Suprapubic skin (tissue), 4 donors: ENCODE measurements around the gene RBM19. TPM values are rescaled to one million over a fixed set of nuclear protein-coding genes. Genes with fewer than 3 reads are reported as not detected.

Source experiments
- DNase-seq, 2 donors: peaks; one replicate each; pipeline ENCODE4 v3.0.0-alpha.2; 2019; ENCODE audit warnings: low spot score in 2 of 2
- H3K27ac ChIP-seq: fragments of 200-600 bp; sonication (generic); one replicate; pipeline ENCODE4 v1.5.1; 2019
- H3K27me3 ChIP-seq: fragments of 200-600 bp; sonication (generic); one replicate; pipeline ENCODE4 v1.5.1; 2019
- H3K36me3 ChIP-seq: fragments of 200-600 bp; sonication (generic); one replicate; pipeline ENCODE4 v1.5.1; 2019
- H3K4me1 ChIP-seq: fragments of 200-600 bp; sonication (generic); one replicate; pipeline ENCODE4 v1.5.1; 2019
- H3K4me3 ChIP-seq: fragments of 200-600 bp; sonication (generic); one replicate; pipeline ENCODE4 v1.5.1; 2019; ENCODE audit warnings: mild to moderate bottlenecking
- H3K9me3 ChIP-seq: fragments of 200-600 bp; sonication (generic); one replicate; pipeline ENCODE4 v1.5.1; 2019
- CTCF ChIP-seq, 2 donors: fragments of 200-600 bp in 1 of 2; fragments of 450-650 bp in 1 of 2; sonication (generic) in 1 of 2; IDR thresholded peaks; one replicate each; pipeline ENCODE4 v1.5.1; 2016 to 2019; ENCODE audit warnings: antibody characterized with exemption in 2 of 2, mild to moderate bottlenecking in 1 of 2, moderate library complexity in 1 of 2
- EP300 ChIP-seq: sonication (generic); formaldehyde crosslinking; IDR thresholded peaks from one replicate; pipeline ENCODE4 v1.6.1; 2017; ENCODE audit warnings: antibody characterized with exemption
- POLR2A ChIP-seq, 2 donors: fragments of 450-650 bp; IDR thresholded peaks; one replicate each; pipeline ENCODE4 v1.6.1; 2017; ENCODE audit warnings: antibody characterized with exemption in 2 of 2, mild to moderate bottlenecking in 2 of 2, moderate library complexity in 2 of 2
- POLR2AphosphoS5 ChIP-seq, 3 donors: sonication (generic); formaldehyde crosslinking; IDR thresholded peaks; one replicate each; pipeline ENCODE4 v1.6.1; 2017; ENCODE audit warnings: antibody characterized with exemption in 3 of 3
- WGBS: methylation state at CpG from one replicate; pipeline ENCODE4 v1.1.5; 2018; 5-methylcytosine and 5-hydroxymethylcytosine counted together
- total RNA-seq, 4 donors: library from RNA; depleted of rRNA; stranded (reverse); fragments of >200 nt; gene quantifications; one replicate each; pipeline ENCODE4 v1.1.0, GENCODE V29; 2016

RBM19 gene
- total RNA-seq, 4 donors from 2014 or later = 26.8 to 51.4 (median 28.2) TPM

- Histone ChIP-seq H3K27ac (no peak overlapping the region), H3K4me3 (no peak overlapping the region), H3K27me3 (no peaks in the 10 kb centered on the region), H3K4me1 (no peaks in the 10 kb centered on the region), H3K36me3 (peaks cover 5% of the 10 kb centered on the region), H3K9me3 (no peaks in the 10 kb centered on the region)
- TF ChIP-seq CTCF (IDR thresholded peaks at IDR 0.05) = no peak
- no peak for TF ChIP-seq EP300
- TF ChIP-seq POLR2A (IDR thresholded peaks at IDR 0.05) = no peak
- TF ChIP-seq POLR2AphosphoS5 (IDR thresholded peaks at IDR 0.05) = no peak
- no peak for DNase-seq
- 76% methylated on average over 5 of the region's 5 CpGs for WGBS
These were observed 129.0 kb downstream of the RBM19 start for GRCh38 chr12:113837084-113837483.

- H3K4me3 ChIP-seq = no peak overlapping the region
These were observed 130.2 kb downstream of the RBM19 start for GRCh38 chr12:113835896-113836295.

GRCh38 chr12:113835433-113835832 is 130.7 kb downstream of the RBM19 start:
- TF ChIP-seq EP300 (no peak), CTCF (IDR thresholded peaks at IDR 0.05) (no peak), POLR2AphosphoS5 (IDR thresholded peaks at IDR 0.05) (no peak), POLR2A (IDR thresholded peaks at IDR 0.05) (no peak)
- H3K9me3 ChIP-seq = no peaks in the 10 kb centered on the region
- H3K4me3 ChIP-seq = no peak overlapping the region
- H3K27me3 ChIP-seq = no peaks in the 10 kb centered on the region
- 92% methylated on average over 7 of the region's 16 CpGs for WGBS
- peaks cover 3% of the 10 kb centered on the region for H3K36me3 ChIP-seq
- no peak for DNase-seq
- H3K27ac ChIP-seq = no peak overlapping the region
- no peaks in the 10 kb centered on the region for H3K4me1 ChIP-seq

More at GRCh38 chr12:113835896-113836295, 130.2 kb downstream of the RBM19 start:
- peaks cover 3% of the 10 kb centered on the region for H3K36me3 ChIP-seq
- no peaks in the 10 kb centered on the region for H3K27me3 ChIP-seq
- WGBS = 79% methylated on average over 16 of the region's 16 CpGs
- no peaks in the 10 kb centered on the region for H3K4me1 ChIP-seq
- TF ChIP-seq POLR2A (IDR thresholded peaks at IDR 0.05) (no peak), CTCF (IDR thresholded peaks at IDR 0.05) (no peak)
- DNase-seq = no peak
- H3K27ac ChIP-seq = no peak overlapping the region
- no peaks in the 10 kb centered on the region for H3K9me3 ChIP-seq

- Histone ChIP-seq H3K27me3 (no peaks in the 10 kb centered on the region), H3K27ac (no peak overlapping the region), H3K4me3 (no peak overlapping the region), H3K9me3 (no peaks in the 10 kb centered on the region), H3K36me3 (peaks cover 3% of the 10 kb centered on the region), H3K4me1 (no peaks in the 10 kb centered on the region)
- no peak for DNase-seq
- TF ChIP-seq EP300 = no peak
- TF ChIP-seq POLR2AphosphoS5 (IDR thresholded peaks at IDR 0.05) = no peak
- TF ChIP-seq POLR2A (IDR thresholded peaks at IDR 0.05) = no peak
- TF ChIP-seq CTCF (IDR thresholded peaks at IDR 0.05) = no peak
- 96% methylated on average over 3 of the region's 3 CpGs for WGBS
These were observed 132.7 kb downstream of the RBM19 start for GRCh38 chr12:113833422-113833821.

GRCh38 chr12:113831476-113831875 is 134.6 kb downstream of the RBM19 start:
- Histone ChIP-seq H3K27me3 (no peaks in the 10 kb centered on the region), H3K27ac (no peak overlapping the region), H3K4me1 (no peaks in the 10 kb centered on the region), H3K4me3 (no peak overlapping the region), H3K36me3 (peaks cover 3% of the 10 kb centered on the region), H3K9me3 (no peaks in the 10 kb centered on the region)
- DNase-seq = no peak
- TF ChIP-seq POLR2A (IDR thresholded peaks at IDR 0.05) (no peak), CTCF (IDR thresholded peaks at IDR 0.05) (no peak), EP300 (no peak), POLR2AphosphoS5 (IDR thresholded peaks at IDR 0.05) (no peak)
- 85% methylated on average over 20 of the region's 20 CpGs for WGBS
